ENCODE data around the gene MRPL28.
"Not testable (repeated sequence)": the region's sequence is repeated elsewhere in the genome, so short reads cannot be mapped to it uniquely, and the experiment has no call there.

DNA sequence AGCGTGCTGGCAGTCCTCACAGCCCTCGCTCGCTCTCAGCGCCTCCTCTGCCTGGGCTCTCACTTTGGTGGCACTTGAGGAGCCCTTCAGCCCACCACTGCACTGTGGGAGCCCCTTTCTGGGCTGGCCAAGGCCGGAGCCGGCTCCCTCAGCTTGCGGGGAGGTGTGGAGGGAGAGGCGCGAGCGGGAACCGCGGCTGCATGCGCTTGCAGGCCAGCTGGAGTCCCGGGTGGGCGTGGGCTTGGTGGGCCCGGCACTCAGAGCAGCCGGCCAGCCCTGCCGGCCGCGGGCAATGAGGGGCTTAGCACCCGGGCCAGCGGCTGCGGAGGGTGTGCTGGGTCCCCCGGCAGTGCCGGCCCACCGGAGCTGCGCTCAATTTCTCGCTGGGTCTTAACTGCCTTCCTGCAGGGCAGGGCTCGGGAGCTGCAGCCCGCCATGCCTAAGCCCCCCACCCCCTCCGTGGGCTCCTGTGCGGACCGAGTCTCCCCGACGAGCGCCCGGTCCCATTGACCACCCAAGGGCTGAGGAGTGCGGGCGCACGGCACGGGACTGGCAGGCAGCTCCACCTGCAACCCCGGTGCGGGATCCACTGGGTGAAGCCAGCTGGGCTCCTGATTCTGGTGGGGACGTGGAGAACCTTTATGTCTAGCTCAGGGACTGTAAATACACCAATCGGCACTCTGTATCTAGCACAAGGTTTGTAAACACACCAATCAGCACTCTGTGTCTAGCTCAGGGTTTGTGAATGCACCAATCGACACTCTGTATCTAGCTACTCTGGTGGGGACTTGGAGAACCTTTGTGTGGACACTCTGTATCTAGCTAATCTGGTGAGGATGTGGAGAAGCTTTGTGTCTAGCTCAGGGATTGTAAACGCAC lies 29.0 kb downstream of the MRPL28 start:
- TF ChIP-seq, protein P1, sequence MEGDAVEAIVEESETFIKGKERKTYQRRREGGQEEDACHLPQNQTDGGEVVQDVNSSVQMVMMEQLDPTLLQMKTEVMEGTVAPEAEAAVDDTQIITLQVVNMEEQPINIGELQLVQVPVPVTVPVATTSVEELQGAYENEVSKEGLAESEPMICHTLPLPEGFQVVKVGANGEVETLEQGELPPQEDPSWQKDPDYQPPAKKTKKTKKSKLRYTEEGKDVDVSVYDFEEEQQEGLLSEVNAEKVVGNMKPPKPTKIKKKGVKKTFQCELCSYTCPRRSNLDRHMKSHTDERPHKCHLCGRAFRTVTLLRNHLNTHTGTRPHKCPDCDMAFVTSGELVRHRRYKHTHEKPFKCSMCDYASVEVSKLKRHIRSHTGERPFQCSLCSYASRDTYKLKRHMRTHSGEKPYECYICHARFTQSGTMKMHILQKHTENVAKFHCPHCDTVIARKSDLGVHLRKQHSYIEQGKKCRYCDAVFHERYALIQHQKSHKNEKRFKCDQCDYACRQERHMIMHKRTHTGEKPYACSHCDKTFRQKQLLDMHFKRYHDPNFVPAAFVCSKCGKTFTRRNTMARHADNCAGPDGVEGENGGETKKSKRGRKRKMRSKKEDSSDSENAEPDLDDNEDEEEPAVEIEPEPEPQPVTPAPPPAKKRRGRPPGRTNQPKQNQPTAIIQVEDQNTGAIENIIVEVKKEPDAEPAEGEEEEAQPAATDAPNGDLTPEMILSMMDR (conservative IDR thresholded peaks at IDR 0.05 in 1 of 2, IDR thresholded peaks at IDR 0.05 in 1 of 2; ENCODE audit: low read depth in 1 of 2, low read length in 2 of 2): not testable (repeated sequence)
- TF ChIP-seq EZH2 (IDR thresholded peaks at IDR 0.05; ENCODE audit: low read length, missing control alignments): not testable (repeated sequence)

All from fibroblast of lung (primary cell).